WERI-Rb-1 (cell line): ENCODE results near the gene ZC3HAV1L.

Experiments used
- DNase-seq: peaks from one replicate; pipeline ENCODE4 v3.0.0-alpha.2; 2020
- H3K27ac ChIP-seq: fragments of 250-450 bp; sonication (Bioruptor Pico); 2 replicates; pipeline ENCODE4 v1.5.1; 2020; ENCODE audit warnings: mild to moderate bottlenecking, moderate library complexity
- H3K27me3 ChIP-seq: fragments of 250-450 bp; sonication (Bioruptor Pico); 2 replicates; pipeline ENCODE4 v1.5.1; 2021; ENCODE audit warnings: mild to moderate bottlenecking, low read depth, moderate library complexity; ENCODE audit not compliant: insufficient read depth, severe bottlenecking
- H3K36me3 ChIP-seq: fragments of 250-450 bp; sonication (Bioruptor Pico); 2 replicates; pipeline ENCODE4 v1.5.1; 2020; ENCODE audit warnings: mild to moderate bottlenecking, moderate library complexity
- H3K4me3 ChIP-seq: 2 replicates; pipeline ENCODE4 v1.5.1; 2011; ENCODE audit warnings: low read depth, mild to moderate bottlenecking, control low read depth, low read length
- H3K9me3 ChIP-seq: fragments of 250-450 bp; sonication (Bioruptor Pico); 2 replicates; pipeline ENCODE4 v1.5.1; 2021; ENCODE audit warnings: mild to moderate bottlenecking, moderate library complexity; ENCODE audit not compliant: severe bottlenecking
- CTCF ChIP-seq: IDR thresholded peaks from 2 replicates; pipeline ENCODE4 v1.5.1; 2011; ENCODE audit warnings: low read depth, mild to moderate bottlenecking, control low read depth, inconsistent platforms, low read length

The ZC3HAV1L gene

GRCh38 chr7:139071680-139072079 is 35.8 kb upstream of the ZC3HAV1L start:
- TF ChIP-seq CTCF: no peak
- H3K27ac ChIP-seq: no peak overlapping the region
- no peak overlapping the region for H3K4me3 ChIP-seq
- DNase-seq: no peak
- H3K9me3 ChIP-seq: no peaks in the 10 kb centered on the region
- peaks cover 44% of the 10 kb centered on the region for H3K36me3 ChIP-seq
- H3K27me3 ChIP-seq: no peaks in the 10 kb centered on the region

- Histone ChIP-seq H3K36me3 (peaks cover 47% of the 10 kb centered on the region), H3K4me3 (no peak overlapping the region), H3K9me3 (no peaks in the 10 kb centered on the region), H3K27me3 (no peaks in the 10 kb centered on the region), H3K27ac (no peak overlapping the region)
- no peak for DNase-seq
- TF ChIP-seq CTCF: no peak
Observed at GRCh38 chr7:139068544-139069399, 32.9 kb upstream of the ZC3HAV1L start.

GRCh38 chr7:139066315-139066714 is 30.5 kb upstream of the ZC3HAV1L start:
- DNase-seq: no peak
- H3K9me3 ChIP-seq: no peaks in the 10 kb centered on the region
- TF ChIP-seq CTCF: no peak
- no peak overlapping the region for H3K27ac ChIP-seq
- H3K4me3 ChIP-seq: no peak overlapping the region
- no peaks in the 10 kb centered on the region for H3K27me3 ChIP-seq
- peaks cover 28% of the 10 kb centered on the region for H3K36me3 ChIP-seq

GRCh38 chr7:139065323-139065722 is 29.5 kb upstream of the ZC3HAV1L start:
- Histone ChIP-seq H3K27ac (no peak overlapping the region), H3K4me3 (no peak overlapping the region), H3K27me3 (no peaks in the 10 kb centered on the region), H3K9me3 (no peaks in the 10 kb centered on the region), H3K36me3 (peaks cover 30% of the 10 kb centered on the region)
- no peak for DNase-seq
- TF ChIP-seq CTCF: no peak

- H3K36me3 ChIP-seq: peaks cover 24% of the 10 kb centered on the region
- TF ChIP-seq CTCF: no peak
- no peak overlapping the region for H3K4me3 ChIP-seq
- H3K27ac ChIP-seq: no peak overlapping the region
- DNase-seq: no peak
- no peaks in the 10 kb centered on the region for H3K9me3 ChIP-seq
- H3K27me3 ChIP-seq: no peaks in the 10 kb centered on the region
Observed at GRCh38 chr7:139061416-139061815, 25.6 kb upstream of the ZC3HAV1L start.
